Tibial nerve (tissue), 4 donors: ENCODE results near the gene KCNV2. TPM values are rescaled to one million over a fixed set of nuclear protein-coding genes. Genes with fewer than 3 reads are reported as not detected.
A peak's percentile ranks its signal among the peaks of the same experiment; 100 is the strongest.

Source experiments
- DNase-seq, 2 donors: peaks; one replicate each; pipeline ENCODE4 v3.0.0-alpha.2; 2019; ENCODE audit warnings: low spot score in 2 of 2
- H3K27ac ChIP-seq, 4 donors: fragments of 200-600 bp; sonication (generic) in 3 of 4; one replicate each; pipeline ENCODE4 v1.5.1; 2017 to 2019; ENCODE audit warnings: mild to moderate bottlenecking in 1 of 4
- H3K27me3 ChIP-seq, 2 donors: fragments of 200-600 bp; sonication (generic) in 1 of 2; one replicate each; pipeline versions ENCODE4 v1.5.1 to v1.6.0; 2017 to 2019
- H3K36me3 ChIP-seq, 3 donors: fragments of 200-600 bp; sonication (generic); one replicate each; pipeline ENCODE4 v1.5.1; 2018 to 2019
- H3K4me1 ChIP-seq, 4 donors: fragments of 200-600 bp; sonication (generic) in 3 of 4; one replicate each; pipeline ENCODE4 v1.5.1; 2017 to 2019
- H3K4me3 ChIP-seq, 4 donors: fragments of 200-600 bp; sonication (generic) in 3 of 4; one replicate each; pipeline ENCODE4 v1.5.1; 2017 to 2019; ENCODE audit warnings: mild to moderate bottlenecking in 1 of 4, moderate library complexity in 1 of 4
- H3K9me3 ChIP-seq, 4 donors: fragments of 200-600 bp; sonication (generic) in 3 of 4; one replicate each; pipeline ENCODE4 v1.5.1; 2017 to 2019
- EP300 ChIP-seq, 2 donors: sonication (generic); formaldehyde crosslinking; IDR thresholded peaks; one replicate each; pipeline ENCODE4 v1.6.1; 2017; ENCODE audit warnings: antibody characterized with exemption in 2 of 2, mild to moderate bottlenecking in 1 of 2
- POLR2A ChIP-seq, 2 donors: fragments of 450-650 bp; IDR thresholded peaks; one replicate each; pipeline ENCODE4 v1.6.1; 2017; ENCODE audit warnings: antibody characterized with exemption in 2 of 2, mild to moderate bottlenecking in 2 of 2, moderate library complexity in 2 of 2
- WGBS, 2 donors: methylation state at CpG; one replicate each; pipeline ENCODE4 v1.1.5; 2018; 5-methylcytosine and 5-hydroxymethylcytosine counted together
- total RNA-seq, 4 donors: library from RNA; depleted of rRNA; stranded (reverse); fragments of >200 nt; gene quantifications; one replicate each; pipeline ENCODE4 v1.1.0, GENCODE V29; 2016
- TF ChIP-seq, protein P1 (sequence below), 5 experiments: fragments of 200-600 bp in 3 of 5; fragments of 450-650 bp in 2 of 5; sonication (generic) in 3 of 5; IDR thresholded peaks; one replicate each; pipeline ENCODE4 v1.5.1; 2016 to 2019; ENCODE audit warnings: antibody characterized with exemption in 5 of 5, mild to moderate bottlenecking in 3 of 5, moderate library complexity in 2 of 5

KCNV2 gene
- total RNA-seq, 4 donors from 2014 or later: not detected

DNA sequence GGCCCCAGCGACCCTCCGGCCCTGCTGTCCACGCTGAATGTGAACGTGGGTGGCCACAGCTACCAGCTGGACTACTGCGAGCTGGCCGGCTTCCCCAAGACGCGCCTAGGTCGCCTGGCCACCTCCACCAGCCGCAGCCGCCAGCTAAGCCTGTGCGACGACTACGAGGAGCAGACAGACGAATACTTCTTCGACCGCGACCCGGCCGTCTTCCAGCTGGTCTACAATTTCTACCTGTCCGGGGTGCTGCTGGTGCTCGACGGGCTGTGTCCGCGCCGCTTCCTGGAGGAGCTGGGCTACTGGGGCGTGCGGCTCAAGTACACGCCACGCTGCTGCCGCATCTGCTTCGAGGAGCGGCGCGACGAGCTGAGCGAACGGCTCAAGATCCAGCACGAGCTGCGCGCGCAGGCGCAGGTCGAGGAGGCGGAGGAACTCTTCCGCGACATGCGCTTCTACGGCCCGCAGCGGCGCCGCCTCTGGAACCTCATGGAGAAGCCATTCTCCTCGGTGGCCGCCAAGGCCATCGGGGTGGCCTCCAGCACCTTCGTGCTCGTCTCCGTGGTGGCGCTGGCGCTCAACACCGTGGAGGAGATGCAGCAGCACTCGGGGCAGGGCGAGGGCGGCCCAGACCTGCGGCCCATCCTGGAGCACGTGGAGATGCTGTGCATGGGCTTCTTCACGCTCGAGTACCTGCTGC is 839 bp downstream of the KCNV2 start:
- TF ChIP-seq POLR2A (IDR thresholded peaks at IDR 0.05) (no peak), EP300 (IDR thresholded peaks at IDR 0.05) (no peak)
- TF ChIP-seq, protein P1, sequence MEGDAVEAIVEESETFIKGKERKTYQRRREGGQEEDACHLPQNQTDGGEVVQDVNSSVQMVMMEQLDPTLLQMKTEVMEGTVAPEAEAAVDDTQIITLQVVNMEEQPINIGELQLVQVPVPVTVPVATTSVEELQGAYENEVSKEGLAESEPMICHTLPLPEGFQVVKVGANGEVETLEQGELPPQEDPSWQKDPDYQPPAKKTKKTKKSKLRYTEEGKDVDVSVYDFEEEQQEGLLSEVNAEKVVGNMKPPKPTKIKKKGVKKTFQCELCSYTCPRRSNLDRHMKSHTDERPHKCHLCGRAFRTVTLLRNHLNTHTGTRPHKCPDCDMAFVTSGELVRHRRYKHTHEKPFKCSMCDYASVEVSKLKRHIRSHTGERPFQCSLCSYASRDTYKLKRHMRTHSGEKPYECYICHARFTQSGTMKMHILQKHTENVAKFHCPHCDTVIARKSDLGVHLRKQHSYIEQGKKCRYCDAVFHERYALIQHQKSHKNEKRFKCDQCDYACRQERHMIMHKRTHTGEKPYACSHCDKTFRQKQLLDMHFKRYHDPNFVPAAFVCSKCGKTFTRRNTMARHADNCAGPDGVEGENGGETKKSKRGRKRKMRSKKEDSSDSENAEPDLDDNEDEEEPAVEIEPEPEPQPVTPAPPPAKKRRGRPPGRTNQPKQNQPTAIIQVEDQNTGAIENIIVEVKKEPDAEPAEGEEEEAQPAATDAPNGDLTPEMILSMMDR (IDR thresholded peaks at IDR 0.05): no peak
- WGBS, 2 donors: 97 to 98% methylated on average over 64 to 69 of the region's 69 CpGs

DNA sequence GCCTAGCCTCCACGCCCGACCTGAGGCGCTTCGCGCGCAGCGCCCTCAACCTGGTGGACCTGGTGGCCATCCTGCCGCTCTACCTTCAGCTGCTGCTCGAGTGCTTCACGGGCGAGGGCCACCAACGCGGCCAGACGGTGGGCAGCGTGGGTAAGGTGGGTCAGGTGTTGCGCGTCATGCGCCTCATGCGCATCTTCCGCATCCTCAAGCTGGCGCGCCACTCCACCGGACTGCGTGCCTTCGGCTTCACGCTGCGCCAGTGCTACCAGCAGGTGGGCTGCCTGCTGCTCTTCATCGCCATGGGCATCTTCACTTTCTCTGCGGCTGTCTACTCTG is 1.4 kb downstream of the KCNV2 start:
- no peak for DNase-seq
- Histone ChIP-seq H3K4me3 (no peak overlapping the region), H3K27me3 (no peaks in the 10 kb centered on the region), H3K36me3 (peaks cover 0 to 11% (median 0%) of the 10 kb centered on the region in 3 donors), H3K27ac (no peak overlapping the region), H3K9me3 (peaks cover 0 to 5% (median 0%) of the 10 kb centered on the region in 4 donors), H3K4me1 (peaks cover 0 to 9% (median 2%) of the 10 kb centered on the region in 4 donors)
- WGBS, 2 donors: 98 to 99% methylated on average over 29 of the region's 29 CpGs
- TF ChIP-seq POLR2A (IDR thresholded peaks at IDR 0.05) (no peak), EP300 (IDR thresholded peaks at IDR 0.05) (no peak)
- TF ChIP-seq, protein P1 (IDR thresholded peaks at IDR 0.05): no peak

More for the DNA sequence above, 839 bp downstream of the KCNV2 start:
- H3K4me1 ChIP-seq: peaks cover 0 to 5% (median 0%) of the 10 kb centered on the region in 4 donors
- H3K27ac ChIP-seq: no peak overlapping the region
- H3K9me3 ChIP-seq: peaks cover 0 to 5% (median 0%) of the 10 kb centered on the region in 4 donors
- H3K27me3 ChIP-seq: no peaks in the 10 kb centered on the region
- peaks cover 0 to 11% (median 0%) of the 10 kb centered on the region in 3 donors for H3K36me3 ChIP-seq
- H3K4me3 ChIP-seq: no peak overlapping the region
- DNase-seq: no peak

DNA sequence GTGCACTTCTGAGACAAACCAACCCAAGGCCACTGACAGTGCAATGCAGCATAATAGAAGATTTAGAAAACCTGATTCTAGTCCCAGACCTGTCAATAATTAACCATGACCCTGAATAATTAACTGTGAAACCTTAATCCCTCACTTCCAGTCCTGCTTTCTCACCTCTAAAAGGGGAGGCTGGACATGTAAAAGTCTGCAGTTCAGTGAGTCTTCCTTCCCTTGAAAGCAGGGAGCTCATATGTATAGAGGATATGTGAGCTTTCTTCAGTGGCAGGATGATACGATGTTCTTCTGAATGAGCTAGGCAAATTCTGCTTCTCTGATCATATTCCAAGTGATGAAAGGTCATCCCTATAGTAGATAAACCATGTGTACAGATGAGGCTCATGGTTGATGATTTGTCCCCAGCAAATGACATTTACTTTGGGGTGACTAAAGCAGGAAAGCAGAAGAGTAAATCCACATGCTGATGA is 2.9 kb downstream of the KCNV2 start:
- TF ChIP-seq EP300 (IDR thresholded peaks at IDR 0.05): no peak
- TF ChIP-seq, protein P1 (IDR thresholded peaks at IDR 0.05): no peak
- TF ChIP-seq POLR2A (IDR thresholded peaks at IDR 0.05): no peak
- no peak for DNase-seq
- Histone ChIP-seq H3K27ac (no peak overlapping the region), H3K27me3 (no peaks in the 10 kb centered on the region), H3K36me3 (peaks cover 0 to 11% (median 0%) of the 10 kb centered on the region in 3 donors), H3K9me3 (peaks cover 0 to 5% (median 0%) of the 10 kb centered on the region in 4 donors), H3K4me1 (peaks cover 0 to 9% (median 3%) of the 10 kb centered on the region in 4 donors), H3K4me3 (no peak overlapping the region)
- 77 to 89% methylated on average over 1 of the region's 1 CpG for WGBS, 2 donors

DNA sequence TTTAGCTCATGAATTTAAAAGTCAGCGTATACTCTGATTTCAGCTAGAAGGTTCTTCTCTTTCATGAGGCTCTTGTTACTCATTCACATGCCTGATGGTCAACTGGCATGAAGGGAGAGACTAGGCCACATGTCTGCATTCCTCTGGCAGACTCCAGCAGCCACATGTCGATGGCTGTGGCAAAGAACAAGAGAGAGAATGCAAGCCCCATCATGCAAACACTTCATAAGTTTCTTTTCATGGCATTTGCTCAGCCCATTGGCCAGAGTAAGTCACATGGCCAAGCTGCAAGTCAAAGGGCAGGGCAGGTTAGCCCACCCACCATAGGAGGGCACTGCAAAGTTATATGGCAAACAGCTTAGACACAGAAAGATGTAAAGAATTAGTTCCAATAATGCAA is 5.4 kb downstream of the KCNV2 start:
- H3K27me3 ChIP-seq: no peaks in the 10 kb centered on the region
- DNase-seq: no peak
- peaks cover 0 to 11% (median 0%) of the 10 kb centered on the region in 3 donors for H3K36me3 ChIP-seq
- peaks cover 0 to 5% (median 0%) of the 10 kb centered on the region in 4 donors for H3K9me3 ChIP-seq
- no peak for TF ChIP-seq EP300 (IDR thresholded peaks at IDR 0.05)
- TF ChIP-seq, protein P1 (IDR thresholded peaks at IDR 0.05): no peak
- no peak for TF ChIP-seq POLR2A (IDR thresholded peaks at IDR 0.05)
- peaks cover 0 to 10% (median 3%) of the 10 kb centered on the region in 4 donors for H3K4me1 ChIP-seq
- H3K4me3 ChIP-seq: no peak overlapping the region
- WGBS, 2 donors: 61 to 69% methylated on average over 2 of the region's 2 CpGs
- H3K27ac ChIP-seq: no peak overlapping the region

DNA sequence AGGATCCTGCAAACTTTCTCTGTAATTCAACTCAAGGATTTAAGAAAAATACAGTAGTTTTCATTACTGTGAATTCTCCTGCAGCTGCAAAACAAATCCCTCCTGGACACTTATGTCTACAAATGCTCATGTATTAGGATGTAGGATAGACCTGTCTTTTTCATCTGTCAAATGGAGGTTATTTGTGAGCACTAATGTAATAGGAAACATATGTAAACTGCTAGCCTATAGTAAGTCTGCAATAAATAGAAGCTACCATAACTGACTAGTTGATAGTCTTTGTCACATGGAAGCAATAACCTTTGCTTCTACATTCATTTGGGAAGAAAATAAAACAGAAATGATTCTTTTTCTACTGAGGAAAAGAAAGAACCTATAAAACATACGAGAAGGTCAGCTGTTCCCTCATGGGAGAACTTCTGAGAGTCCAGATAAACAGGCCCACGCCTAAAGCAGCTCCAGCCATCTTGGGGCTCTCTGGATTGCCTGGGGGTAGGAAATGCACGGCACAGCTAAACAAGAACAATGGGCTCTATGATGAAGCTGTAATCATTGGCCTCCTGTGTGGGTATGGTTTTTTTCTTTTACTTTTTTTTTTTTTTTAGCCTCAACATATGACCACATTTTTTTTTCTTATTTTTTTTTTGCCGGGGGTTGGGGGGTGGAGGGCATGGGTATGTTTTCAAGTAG is 6.2 kb downstream of the KCNV2 start:
- no peak for DNase-seq
- Histone ChIP-seq H3K27me3 (no peaks in the 10 kb centered on the region), H3K27ac (peak overlapping the region in 1 of 4 donors; percentile 4), H3K9me3 (peaks cover 0 to 1% (median 0%) of the 10 kb centered on the region in 4 donors), H3K4me1 (peaks cover 0 to 15% (median 3%) of the 10 kb centered on the region in 4 donors), H3K4me3 (no peak overlapping the region), H3K36me3 (peaks cover 0 to 6% (median 0%) of the 10 kb centered on the region in 3 donors)
- no peak for TF ChIP-seq EP300 (IDR thresholded peaks at IDR 0.05)
- TF ChIP-seq POLR2A (IDR thresholded peaks at IDR 0.05): no peak
- TF ChIP-seq, protein P1 (IDR thresholded peaks at IDR 0.05): no peak
- 14 to 25% methylated on average over 4 of the region's 4 CpGs for WGBS, 2 donors
